Measurements from ENCODE around the gene OSTN.

OSTN gene

DNA sequence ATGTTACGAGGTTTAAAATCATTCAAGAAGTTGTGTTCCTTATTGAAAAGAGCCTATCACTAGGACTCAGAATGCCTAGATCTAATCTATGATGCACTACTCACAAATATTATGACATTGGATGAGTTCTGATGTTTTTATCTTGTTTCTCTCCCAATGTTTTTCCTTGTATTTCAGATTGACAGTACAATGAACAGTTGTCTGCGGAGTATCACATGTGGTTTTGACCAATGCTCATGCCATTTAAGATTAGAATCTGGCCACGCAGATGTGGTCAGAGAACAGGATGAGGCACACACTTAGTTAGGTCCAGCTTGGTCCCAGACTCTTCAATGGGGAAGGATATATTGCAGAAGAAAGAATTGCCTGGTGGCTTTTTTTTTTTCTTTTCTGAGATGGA, 104.6 kb downstream of the OSTN start:
- ChIA-PET CTCF (no interaction called here), POLR2A (no interaction called here)
- TF ChIP-seq, protein P1, sequence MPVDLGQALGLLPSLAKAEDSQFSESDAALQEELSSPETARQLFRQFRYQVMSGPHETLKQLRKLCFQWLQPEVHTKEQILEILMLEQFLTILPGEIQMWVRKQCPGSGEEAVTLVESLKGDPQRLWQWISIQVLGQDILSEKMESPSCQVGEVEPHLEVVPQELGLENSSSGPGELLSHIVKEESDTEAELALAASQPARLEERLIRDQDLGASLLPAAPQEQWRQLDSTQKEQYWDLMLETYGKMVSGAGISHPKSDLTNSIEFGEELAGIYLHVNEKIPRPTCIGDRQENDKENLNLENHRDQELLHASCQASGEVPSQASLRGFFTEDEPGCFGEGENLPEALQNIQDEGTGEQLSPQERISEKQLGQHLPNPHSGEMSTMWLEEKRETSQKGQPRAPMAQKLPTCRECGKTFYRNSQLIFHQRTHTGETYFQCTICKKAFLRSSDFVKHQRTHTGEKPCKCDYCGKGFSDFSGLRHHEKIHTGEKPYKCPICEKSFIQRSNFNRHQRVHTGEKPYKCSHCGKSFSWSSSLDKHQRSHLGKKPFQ (tag by site-specific recombination; IDR thresholded peaks at IDR 0.05) = no peak
- no peak for TF ChIP-seq ZNF530 (tag by site-specific recombination; IDR thresholded peaks at IDR 0.05; ENCODE audit: low read depth)
- TF ChIP-seq ZNF138 (tag by site-specific recombination; IDR thresholded peaks at IDR 0.05; ENCODE audit: borderline replicate concordance) = no peak
- TF ChIP-seq ZNF354C (tag by site-specific recombination; IDR thresholded peaks at IDR 0.05; ENCODE audit: borderline replicate concordance, low read depth) = no peak
- no peak for TF ChIP-seq ZNF239 (tag by site-specific recombination; IDR thresholded peaks at IDR 0.05)
- TF ChIP-seq ZNF792 (tag by site-specific recombination; IDR thresholded peaks at IDR 0.05) = no peak
- no peak for TF ChIP-seq ZNF510 (tag by site-specific recombination; IDR thresholded peaks at IDR 0.05; ENCODE audit: insufficient replicate concordance)
- TF ChIP-seq ZNF211 (tag by site-specific recombination; IDR thresholded peaks at IDR 0.05; ENCODE audit: low read depth) = no peak
- TF ChIP-seq ZNF391 (tag by site-specific recombination; IDR thresholded peaks at IDR 0.05; ENCODE audit: borderline replicate concordance, low read depth) = no peak
- TF ChIP-seq ZNF596 (tag by site-specific recombination; IDR thresholded peaks at IDR 0.05) = no peak
- TF ChIP-seq, protein P2, sequence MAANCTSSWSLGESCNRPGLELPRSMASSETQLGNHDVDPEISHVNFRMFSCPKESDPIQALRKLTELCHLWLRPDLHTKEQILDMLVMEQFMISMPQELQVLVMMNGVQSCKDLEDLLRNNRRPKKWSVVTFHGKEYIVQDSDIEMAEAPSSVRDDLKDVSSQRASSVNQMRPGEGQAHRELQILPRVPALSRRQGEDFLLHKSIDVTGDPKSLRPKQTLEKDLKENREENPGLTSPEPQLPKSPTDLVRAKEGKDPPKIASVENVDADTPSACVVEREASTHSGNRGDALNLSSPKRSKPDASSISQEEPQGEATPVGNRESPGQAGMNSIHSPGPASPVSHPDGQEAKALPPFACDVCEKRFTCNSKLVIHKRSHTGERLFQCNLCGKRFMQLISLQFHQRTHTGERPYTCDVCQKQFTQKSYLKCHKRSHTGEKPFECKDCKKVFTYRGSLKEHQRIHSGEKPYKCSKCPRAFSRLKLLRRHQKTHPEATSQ (tag by site-specific recombination; IDR thresholded peaks at IDR 0.05) = no peak
- no peak for TF ChIP-seq SALL2 (tag by site-specific recombination; IDR thresholded peaks at IDR 0.05; ENCODE audit: borderline replicate concordance)
- no peak for TF ChIP-seq IKZF3 (tag by site-specific recombination; IDR thresholded peaks at IDR 0.05)
- Histone ChIP-seq H3K27ac (ENCODE audit: extremely low read depth, low read depth, low read length) (no peak overlapping the region), H3K4me1 (ENCODE audit: control insufficient read depth, insufficient read depth, low read length) (peaks cover 8% of the 10 kb centered on the region; the same call in 1 of the 2 replicates), H3K36me3 (ENCODE audit: control insufficient read depth in 2 of 2, insufficient read depth in 1 of 2, low read length in 2 of 2) (no peaks in the 10 kb centered on the region), H3K9me3 (ENCODE audit: control insufficient read depth, insufficient read depth, low read depth, low read length) (no peaks in the 10 kb centered on the region), H3K4me3 (ENCODE audit: low read depth, low read length) (no peak overlapping the region)

DNA sequence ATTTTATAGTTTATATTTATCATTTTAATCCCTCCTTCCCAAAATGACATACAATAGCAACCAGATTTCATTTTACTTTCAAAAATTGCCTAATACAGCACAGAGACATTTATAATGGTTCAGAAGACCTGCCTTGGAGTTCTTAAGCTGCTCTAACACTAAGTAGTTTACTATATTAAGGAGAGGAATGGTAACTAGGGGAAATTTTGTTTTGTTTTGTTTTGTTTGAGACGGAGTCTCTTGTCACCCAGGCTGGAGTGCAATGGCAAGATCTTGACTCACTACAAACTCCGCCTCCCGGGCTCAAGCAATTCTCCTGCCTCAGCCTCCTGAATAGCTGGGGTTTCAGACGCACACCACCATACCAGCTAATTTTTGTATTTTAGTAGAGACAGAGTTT, 107.4 kb downstream of the OSTN start:
- TF ChIP-seq ZNF501 (tag by site-specific recombination; IDR thresholded peaks at IDR 0.05) = no peak
- no peak for TF ChIP-seq SP3 (tag by site-specific recombination; IDR thresholded peaks at IDR 0.05)
- TF ChIP-seq, protein P3, sequence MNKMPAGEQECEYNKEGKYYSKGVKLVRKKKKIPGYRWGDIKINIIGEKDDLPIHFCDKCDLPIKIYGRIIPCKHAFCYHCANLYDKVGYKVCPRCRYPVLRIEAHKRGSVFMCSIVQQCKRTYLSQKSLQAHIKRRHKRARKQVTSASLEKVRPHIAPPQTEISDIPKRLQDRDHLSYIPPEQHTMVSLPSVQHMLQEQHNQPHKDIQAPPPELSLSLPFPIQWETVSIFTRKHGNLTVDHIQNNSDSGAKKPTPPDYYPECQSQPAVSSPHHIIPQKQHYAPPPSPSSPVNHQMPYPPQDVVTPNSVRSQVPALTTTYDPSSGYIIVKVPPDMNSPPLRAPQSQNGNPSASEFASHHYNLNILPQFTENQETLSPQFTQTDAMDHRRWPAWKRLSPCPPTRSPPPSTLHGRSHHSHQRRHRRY (tag by site-specific recombination; IDR thresholded peaks at IDR 0.05) = no peak
- no peak for TF ChIP-seq PRDM1 (tag by site-specific recombination; IDR thresholded peaks at IDR 0.05)
- TF ChIP-seq ZNF114 (tag by site-specific recombination; IDR thresholded peaks at IDR 0.05) = no peak
- Histone ChIP-seq H3K9me3 (ENCODE audit: control insufficient read depth, insufficient read depth, low read depth, low read length) (no peaks in the 10 kb centered on the region), H3K27ac (ENCODE audit: extremely low read depth, low read depth, low read length) (no peak overlapping the region), H3K4me1 (ENCODE audit: control insufficient read depth, insufficient read depth, low read length) (peaks cover 8% of the 10 kb centered on the region; the same call in 1 of the 2 replicates), H3K36me3 (ENCODE audit: control insufficient read depth in 2 of 2, insufficient read depth in 1 of 2, low read length in 2 of 2) (no peaks in the 10 kb centered on the region), H3K4me3 (ENCODE audit: low read depth, low read length) (no peak overlapping the region)
- ChIA-PET CTCF (no interaction called here), POLR2A (no interaction called here)

DNA sequence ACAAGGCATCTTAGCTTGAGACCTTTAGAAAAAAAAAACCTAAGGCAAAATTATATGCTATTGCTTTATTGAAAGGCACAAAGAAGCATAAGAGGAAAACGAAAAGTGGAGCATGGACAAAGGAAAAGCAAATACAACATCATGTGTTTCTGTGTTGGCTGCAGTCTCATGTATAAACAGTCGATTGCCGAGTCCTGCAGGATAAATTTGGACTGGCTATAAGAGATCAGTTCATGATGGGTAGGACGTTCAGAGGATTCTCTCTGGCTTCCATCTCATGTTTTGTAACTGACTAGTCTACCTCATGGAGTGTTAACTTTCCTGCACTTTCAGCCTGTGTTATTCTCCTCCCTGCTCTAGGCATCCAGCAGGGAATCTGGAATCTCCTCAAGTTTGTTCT, 108.3 kb downstream of the OSTN start:
- TF ChIP-seq ZNF558 (tag by site-specific recombination; IDR thresholded peaks at IDR 0.05) = no peak
- TF ChIP-seq ZNF530 (tag by site-specific recombination; IDR thresholded peaks at IDR 0.05; ENCODE audit: low read depth) = no peak
- TF ChIP-seq ZNF629 (tag by site-specific recombination; IDR thresholded peaks at IDR 0.05) = no peak
- TF ChIP-seq ZNF146 (tag by site-specific recombination; IDR thresholded peaks at IDR 0.05) = no peak
- TF ChIP-seq ZNF529 (tag by site-specific recombination; IDR thresholded peaks at IDR 0.05; ENCODE audit: insufficient replicate concordance) = no peak
- no peak for TF ChIP-seq ZNF544 (tag by site-specific recombination; IDR thresholded peaks at IDR 0.05)
- TF ChIP-seq WT1 (tag by site-specific recombination; IDR thresholded peaks at IDR 0.05) = no peak
- TF ChIP-seq ZBTB21 (tag by site-specific recombination; IDR thresholded peaks at IDR 0.05) = no peak
- no peak for TF ChIP-seq ZNF664 (tag by site-specific recombination; IDR thresholded peaks at IDR 0.05)
- no peak for TF ChIP-seq ZNF585B (tag by site-specific recombination; IDR thresholded peaks at IDR 0.05)
- TF ChIP-seq ZNF830 (tag by site-specific recombination; IDR thresholded peaks at IDR 0.05; ENCODE audit: low read depth) = no peak
- Histone ChIP-seq H3K4me3 (ENCODE audit: low read depth, low read length) (no peak overlapping the region), H3K27ac (ENCODE audit: extremely low read depth, low read depth, low read length) (no peak overlapping the region), H3K4me1 (ENCODE audit: control insufficient read depth, insufficient read depth, low read length) (peaks cover 2% of the 10 kb centered on the region; the same call in 1 of the 2 replicates), H3K36me3 (ENCODE audit: control insufficient read depth in 2 of 2, insufficient read depth in 1 of 2, low read length in 2 of 2) (no peaks in the 10 kb centered on the region), H3K9me3 (ENCODE audit: control insufficient read depth, insufficient read depth, low read depth, low read length) (no peaks in the 10 kb centered on the region)
- ChIA-PET POLR2A (no interaction called here), CTCF (no interaction called here)
